Hypothalamus (tissue), 51 donors: ENCODE measurements around the gene PRSS27.

ENCODE experiments used
- DNase-seq, 51 donors: peaks; one replicate each; lab custom pipeline; 2025; lab: John Stamatoyannopoulos, UW

Gene PRSS27

DNA sequence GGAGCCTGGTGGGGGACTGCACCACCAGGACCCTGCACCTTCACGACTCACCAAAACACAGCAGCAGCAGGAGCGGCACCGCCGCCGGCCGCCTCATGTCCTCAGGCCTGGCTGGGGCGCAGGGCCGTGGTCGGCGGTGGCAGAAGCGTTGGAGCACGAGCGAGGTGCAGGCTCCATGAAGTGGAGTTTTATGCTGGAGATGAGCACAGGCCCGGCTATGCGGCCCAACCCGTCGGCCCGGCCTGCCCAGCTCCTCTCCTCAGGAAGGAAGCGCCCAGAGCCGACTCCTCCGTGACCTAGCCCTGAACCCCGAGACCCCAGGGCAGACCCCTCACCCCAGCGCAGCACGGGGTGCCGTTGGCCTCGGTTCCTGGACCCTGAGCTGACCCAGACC is at the start of gene PRSS27:
Gene PRSS27, minus strand, starts transcription at position 161 of the 394 bp plus-strand sequence. Its CDS starts 64 bp downstream, at position 97.
- DNase-seq, result no peak

DNA sequence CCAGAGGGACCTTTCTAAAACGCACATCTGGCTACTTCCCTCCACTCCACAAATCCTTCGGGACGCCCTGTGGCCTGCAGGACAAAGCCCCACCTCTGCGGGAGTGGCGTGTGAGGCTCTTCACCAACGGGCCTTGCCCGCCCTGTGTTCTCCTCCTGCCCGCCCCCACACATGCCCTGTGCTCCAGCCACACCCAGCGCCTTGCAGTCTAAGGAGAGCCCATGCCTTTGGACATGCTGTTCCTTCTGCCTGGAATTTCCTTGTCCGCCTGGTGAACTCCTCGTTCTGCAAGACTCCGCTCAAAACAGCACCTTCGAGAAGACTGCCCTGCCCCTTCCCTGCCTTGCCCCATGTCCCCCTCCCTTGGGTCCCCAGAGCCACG is 49.6 kb upstream of the PRSS27 start:
- DNase-seq, result no peak

DNA sequence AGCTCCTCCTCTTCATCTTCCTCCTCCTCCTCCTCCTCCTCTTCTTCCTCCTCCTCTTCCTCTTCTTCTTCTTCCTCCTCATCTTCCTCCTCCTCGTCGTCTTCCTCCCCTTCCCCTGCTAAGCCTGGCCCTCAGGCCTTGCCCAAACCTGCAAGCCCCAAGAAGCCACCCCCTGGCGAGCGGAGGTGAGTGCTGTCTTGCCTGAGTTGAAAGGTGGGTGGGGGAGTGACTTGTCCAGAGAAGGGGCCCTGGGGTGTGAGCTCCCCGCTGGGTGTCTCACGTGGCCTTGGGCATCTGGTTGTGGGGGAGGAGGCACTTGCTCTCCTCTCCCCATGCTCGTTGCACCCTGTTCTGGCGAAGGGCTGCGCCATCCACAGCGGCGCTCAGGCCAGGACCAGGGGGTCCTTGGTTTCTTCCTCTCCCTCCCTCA is 49.1 kb upstream of the PRSS27 start:
- no peak for DNase-seq

DNA sequence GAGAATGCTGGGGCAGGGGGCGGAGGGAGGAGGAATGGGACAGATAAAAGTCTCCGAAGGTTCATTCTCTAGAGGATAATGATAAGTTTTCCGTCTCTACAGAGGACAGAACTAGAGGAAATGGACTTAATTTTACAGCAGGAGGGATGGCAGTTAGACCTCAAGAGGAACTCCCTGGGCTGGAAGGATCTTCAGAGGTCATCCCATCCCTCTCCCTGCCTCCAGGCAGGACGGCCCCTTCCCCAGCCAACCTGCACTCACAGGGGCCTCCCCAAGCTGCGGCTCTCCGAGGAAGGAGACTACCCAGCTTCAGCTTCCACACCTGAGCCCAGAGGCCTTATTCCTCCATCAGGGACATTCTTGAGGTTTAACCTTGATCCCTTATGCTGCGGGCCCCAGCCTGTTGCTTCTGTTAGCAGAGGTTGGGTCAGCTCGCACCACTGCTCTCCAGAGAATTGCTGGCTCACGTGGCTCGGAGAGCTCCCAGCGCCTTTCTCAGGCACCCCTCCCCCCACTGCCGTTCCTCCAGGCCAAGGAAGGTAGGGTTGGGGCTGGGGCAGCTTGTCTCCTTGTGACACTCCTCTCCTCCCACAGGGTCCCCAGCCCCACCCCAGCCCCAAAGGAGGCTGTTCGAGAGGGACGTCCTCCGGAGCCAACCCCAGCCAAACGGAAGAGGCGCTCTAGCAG is 48.5 kb upstream of the PRSS27 start:
- DNase-seq, result no peak

DNA sequence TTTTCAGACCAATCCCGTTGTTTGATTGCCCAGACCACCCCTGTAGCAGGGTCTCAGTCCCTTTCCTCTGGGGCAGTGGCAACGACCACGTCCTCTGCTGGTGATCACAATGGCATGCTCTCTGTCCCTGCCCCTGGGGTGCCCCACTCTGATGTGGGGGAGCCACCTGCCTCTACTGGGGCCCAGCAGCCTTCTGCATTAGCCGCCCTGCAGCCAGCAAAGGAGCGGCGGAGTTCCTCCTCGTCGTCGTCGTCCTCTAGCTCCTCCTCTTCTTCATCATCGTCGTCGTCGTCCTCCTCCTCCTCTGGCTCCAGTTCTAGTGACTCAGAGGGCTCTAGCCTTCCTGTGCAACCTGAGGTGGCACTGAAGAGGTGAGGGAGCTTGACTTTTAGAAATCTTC is 47.9 kb upstream of the PRSS27 start:
- no peak for DNase-seq

DNA sequence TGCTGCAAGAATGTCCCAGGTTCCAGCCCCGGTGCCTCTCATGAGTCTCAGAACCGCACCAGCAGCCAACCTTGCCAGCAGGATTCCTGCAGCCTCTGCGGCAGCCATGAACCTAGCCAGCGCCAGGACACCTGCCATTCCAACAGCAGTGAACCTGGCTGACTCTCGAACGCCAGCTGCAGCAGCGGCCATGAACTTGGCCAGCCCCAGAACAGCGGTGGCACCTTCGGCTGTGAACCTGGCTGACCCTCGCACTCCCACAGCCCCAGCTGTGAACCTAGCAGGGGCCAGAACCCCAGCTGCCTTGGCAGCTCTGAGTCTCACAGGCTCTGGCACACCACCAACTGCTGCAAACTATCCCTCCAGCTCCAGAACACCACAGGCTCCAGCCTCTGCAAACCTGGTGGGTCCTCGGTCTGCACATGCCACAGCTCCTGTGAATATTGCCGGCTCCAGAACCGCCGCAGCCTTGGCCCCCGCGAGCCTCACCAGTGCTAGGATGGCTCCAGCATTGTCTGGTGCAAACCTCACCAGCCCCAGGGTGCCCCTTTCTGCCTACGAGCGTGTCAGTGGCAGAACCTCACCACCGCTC is 47.2 kb upstream of the PRSS27 start:
- DNase-seq, result no peak

DNA sequence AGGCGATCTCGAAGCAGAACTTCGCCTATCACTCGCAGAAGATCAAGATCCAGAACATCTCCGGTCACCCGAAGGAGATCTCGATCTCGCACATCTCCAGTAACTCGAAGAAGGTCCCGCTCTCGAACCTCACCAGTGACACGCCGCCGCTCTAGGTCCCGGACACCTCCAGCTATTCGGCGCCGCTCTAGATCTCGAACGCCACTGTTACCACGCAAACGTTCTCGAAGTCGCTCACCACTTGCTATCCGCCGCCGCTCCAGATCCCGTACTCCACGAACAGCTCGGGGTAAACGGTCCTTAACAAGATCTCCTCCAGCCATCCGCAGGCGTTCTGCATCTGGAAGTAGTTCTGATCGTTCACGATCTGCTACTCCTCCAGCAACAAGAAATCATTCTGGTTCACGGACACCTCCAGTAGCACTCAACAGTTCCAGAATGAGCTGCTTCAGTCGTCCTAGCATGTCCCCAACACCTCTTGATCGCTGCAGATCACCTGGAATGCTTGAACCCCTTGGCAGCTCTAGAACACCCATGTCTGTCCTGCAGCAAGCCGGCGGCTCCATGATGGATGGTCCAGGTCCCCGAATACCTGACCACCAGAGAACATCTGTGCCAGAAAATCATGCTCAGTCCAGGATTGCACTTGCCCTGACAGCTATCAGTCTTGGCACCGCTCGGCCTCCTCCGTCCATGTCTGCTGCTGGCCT is 46.6 kb upstream of the PRSS27 start:
- DNase-seq, result no peak

DNA sequence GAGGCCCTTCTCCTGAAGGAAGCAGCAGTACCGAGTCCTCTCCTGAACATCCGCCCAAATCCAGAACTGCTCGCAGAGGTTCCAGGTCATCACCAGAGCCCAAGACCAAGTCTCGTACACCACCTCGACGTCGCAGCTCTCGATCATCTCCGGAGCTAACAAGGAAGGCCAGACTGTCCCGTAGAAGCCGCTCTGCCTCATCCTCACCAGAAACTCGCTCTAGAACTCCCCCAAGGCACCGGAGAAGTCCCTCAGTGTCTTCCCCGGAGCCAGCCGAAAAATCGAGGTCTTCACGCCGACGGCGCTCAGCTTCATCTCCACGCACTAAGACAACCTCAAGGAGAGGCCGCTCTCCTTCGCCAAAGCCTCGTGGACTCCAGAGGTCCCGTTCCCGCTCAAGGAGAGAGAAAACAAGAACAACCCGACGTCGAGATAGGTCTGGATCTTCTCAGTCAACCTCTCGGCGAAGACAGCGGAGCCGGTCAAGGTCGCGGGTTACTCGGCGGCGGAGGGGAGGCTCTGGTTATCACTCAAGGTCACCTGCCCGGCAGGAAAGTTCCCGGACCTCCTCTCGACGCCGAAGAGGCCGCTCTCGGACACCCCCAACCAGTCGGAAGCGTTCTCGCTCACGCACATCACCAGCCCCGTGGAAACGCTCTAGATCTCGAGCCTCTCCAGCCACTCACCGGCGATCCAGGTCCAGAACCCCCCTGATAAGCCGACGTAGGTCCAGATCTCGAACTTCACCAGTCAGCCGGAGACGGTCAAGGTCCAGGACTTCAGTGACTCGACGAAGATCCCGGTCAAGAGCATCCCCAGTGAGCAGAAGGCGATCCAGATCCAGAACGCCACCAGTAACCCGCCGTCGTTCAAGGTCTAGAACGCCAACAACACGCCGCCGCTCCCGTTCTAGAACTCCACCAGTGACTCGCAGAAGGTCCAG is 45.7 kb upstream of the PRSS27 start:
- no peak for DNase-seq

DNA sequence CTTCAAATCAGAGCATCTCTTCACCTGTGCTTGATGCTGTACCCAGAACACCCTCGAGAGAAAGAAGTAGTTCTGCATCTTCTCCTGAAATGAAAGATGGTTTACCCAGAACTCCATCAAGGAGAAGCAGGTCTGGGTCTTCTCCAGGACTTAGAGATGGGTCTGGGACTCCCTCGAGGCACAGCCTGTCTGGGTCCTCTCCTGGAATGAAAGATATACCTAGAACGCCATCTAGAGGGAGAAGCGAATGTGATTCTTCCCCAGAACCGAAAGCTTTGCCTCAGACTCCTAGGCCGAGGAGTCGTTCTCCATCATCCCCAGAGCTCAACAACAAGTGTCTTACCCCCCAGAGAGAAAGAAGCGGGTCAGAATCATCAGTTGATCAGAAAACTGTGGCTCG is 44.7 kb upstream of the PRSS27 start:
- no peak for DNase-seq

DNA sequence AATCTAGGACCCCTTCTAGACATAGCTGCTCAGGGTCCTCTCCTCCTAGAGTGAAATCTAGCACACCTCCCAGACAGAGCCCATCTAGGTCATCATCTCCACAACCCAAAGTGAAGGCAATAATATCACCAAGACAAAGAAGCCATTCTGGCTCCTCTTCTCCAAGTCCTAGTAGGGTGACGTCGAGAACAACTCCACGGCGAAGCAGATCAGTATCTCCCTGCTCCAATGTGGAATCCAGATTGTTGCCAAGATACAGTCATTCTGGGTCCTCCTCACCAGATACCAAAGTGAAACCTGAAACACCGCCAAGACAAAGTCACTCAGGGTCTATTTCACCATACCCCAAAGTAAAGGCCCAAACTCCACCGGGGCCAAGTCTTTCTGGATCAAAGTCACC is 43.1 kb upstream of the PRSS27 start:
- DNase-seq, result no peak

DNA sequence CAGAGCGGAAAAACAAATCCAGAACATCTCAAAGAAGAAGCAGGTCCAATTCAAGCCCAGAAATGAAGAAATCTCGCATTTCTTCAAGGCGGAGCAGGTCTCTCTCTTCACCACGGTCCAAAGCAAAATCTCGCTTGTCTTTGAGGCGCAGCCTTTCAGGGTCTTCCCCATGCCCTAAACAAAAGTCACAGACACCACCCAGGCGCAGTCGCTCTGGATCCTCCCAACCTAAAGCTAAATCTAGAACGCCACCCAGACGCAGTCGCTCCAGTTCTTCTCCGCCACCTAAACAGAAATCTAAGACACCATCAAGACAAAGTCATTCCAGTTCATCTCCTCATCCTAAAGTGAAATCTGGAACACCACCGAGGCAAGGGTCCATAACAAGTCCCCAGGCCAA is 42.7 kb upstream of the PRSS27 start:
- DNase-seq, result no peak

DNA sequence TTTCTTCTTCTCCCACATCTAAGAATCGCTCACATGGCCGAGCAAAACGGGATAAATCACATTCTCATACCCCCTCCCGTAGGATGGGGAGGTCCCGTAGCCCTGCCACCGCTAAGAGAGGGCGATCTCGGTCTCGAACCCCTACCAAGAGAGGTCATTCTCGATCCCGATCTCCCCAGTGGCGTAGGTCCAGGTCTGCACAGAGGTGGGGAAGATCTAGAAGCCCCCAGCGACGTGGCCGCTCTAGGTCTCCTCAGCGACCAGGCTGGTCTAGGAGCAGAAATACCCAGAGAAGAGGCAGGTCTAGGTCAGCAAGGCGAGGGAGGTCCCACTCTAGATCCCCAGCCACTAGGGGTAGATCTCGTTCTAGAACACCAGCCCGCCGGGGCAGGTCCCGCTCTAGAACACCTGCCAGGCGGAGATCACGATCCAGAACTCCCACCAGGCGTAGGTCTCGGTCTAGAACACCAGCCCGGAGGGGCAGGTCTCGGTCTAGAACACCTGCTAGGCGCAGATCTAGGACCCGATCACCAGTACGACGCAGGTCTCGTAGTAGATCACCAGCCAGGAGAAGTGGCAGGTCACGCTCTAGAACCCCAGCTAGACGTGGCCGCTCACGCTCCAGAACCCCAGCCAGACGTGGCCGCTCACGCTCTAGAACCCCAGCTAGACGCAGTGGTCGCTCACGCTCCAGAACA is 42.0 kb upstream of the PRSS27 start:
- DNase-seq, result no peak

DNA sequence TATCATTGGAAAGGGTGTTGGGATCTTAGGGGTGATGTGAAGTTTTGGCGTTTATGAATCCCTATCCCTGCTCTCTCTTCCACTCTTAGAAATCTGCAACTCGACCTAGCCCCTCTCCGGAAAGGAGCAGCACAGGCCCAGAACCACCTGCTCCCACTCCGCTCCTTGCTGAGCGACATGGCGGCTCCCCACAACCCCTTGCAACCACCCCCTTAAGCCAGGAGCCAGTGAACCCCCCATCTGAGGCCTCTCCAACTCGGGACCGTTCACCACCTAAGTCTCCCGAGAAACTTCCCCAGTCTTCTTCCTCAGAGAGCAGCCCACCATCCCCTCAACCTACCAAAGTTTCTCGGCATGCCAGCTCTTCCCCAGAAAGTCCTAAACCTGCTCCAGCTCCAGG is 41.4 kb upstream of the PRSS27 start:
- DNase-seq, result no peak

DNA sequence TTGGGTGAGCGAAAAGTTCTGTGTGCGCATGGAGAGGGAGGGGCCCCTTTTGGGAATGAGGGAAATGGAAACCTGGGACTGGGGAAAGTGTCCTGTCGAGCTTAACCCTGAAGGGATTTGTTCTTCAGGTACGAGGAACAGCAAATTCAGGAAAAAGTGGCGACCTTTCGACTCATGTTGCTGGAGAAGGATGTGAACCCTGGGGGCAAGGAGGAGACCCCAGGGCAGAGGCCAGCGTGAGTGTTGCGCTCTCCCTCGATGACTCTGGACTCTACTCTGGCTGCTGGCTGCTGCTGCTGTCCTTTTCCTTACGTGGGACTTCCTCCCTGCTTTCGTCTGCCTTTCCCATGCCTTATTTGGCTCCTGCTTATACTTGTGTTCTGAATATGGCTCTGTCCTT is 37.3 kb upstream of the PRSS27 start:
- DNase-seq, result no peak

DNA sequence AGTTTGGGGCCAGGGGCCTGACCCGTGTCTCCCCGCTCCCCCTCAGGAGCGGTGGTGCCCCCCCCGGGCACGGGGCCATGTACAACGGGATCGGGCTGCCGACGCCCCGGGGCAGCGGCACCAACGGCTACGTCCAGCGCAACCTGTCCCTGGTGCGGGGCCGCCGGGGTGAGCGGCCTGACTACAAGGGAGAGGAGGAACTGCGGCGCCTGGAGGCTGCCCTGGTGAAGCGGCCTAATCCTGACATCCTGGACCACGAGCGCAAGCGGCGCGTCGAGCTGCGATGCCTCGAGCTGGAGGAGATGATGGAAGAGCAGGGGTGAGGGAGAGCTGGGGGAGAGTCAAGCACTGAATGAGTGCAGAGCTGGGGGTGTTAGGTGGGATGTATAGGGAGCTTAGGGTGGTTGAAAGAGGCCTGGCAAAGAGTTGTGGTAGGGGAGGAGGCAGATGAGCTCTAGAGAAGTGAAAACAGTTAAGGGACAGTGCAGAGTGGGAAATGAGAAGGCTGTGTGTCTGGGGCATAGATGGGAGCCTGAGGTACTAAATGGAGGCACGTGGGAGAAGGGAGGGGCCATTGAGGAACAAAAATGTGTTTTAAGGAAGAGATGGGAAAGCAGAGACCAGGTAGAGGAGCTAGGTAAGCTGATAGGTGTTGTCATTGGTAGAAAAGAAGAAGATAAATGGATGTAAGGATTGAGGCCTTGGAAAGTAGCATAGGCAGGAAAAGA is 36.4 kb upstream of the PRSS27 start:
- DNase-seq, result no peak

DNA sequence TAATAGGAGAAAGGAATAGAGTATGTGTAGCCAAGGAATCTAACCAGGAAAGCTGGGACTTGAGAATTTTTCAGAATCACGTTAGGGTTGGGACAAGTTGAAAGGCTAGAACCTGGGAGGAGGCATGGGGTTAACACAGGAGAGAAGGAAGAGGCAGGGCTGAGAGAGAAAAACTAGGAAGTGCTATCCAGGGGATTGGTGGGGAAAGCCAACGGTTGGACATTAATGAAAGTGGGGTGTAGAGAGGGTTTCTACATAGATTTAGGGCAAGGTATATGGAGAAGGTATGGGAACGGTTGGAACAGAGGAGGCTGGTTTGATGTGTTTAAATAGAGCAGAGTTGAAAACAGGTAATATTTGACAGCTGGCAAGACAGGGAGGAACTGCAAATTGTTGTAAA is 35.1 kb upstream of the PRSS27 start:
- no peak for DNase-seq

DNA sequence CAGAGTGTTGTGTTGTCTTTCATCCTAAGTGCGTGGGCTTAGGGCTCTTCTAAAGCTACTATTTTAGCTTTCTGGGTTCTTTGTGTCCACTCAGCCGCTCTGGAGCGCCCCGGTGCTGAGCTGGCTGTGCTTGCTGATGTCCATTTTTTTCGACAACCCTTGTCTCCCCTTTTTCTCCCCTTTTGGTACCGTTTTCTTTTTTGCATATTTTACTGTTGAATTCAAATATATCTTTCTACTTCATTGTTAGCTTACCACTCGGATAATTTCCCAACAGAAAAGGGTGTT is 33.7 kb upstream of the PRSS27 start:
- peak in 2 of 51 donors; percentile 9 to 12 for DNase-seq

DNA sequence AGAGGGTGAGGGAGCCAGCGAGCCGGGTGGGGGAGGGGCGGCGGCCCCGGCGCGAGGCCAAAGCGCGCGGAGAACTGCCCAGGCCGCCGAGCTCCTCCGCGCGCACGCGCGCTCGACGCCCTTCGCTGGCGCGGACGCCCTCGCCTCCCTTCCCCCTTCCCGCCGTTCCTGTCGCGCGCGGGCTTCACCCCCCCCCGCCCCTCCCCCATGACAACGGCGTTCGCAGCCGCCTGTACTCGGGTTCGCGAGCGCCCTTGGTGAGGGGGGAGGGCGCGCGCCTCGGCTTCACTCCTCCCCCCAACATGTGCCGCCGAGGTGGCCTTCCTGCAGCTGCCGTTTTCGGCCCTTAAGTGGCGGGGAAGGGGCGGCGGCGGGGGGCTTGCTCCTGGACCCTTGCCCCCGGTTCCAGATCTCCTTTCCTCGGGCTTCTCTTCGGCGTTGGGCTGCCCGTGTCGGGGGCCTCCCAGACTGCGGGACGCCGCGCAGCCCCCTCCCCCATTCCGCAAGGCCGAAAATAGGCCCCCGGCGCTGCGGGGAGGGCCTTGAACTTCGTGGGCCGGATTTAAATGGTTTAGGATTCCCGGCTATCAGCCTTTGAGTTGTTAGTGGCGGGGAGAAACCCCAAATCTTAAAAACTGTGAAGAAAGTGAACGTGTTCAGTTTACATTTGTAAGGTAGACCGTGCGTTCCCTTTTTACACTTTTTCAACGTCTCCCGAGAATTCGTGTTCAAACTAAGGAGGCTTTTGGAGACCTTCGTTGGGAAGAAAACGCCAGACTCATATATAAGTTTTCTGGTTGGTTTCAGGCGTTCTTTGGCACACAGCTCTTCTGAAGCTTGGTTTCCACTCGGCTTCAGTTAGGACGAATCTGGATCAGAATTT is 33.1 kb upstream of the PRSS27 start:
- peak in 43 of 51 donors; percentile 69 to 98 (median 87) for DNase-seq
